Adrenal gland (tissue), 12 donors: ENCODE measurements around the gene CLEC16A. TPM values are rescaled to one million over a fixed set of nuclear protein-coding genes. Genes with fewer than 3 reads are reported as not detected.

Experiments
- DNase-seq, 7 donors: peaks; one replicate each; pipeline ENCODE4 v3.0.0-alpha.2; 2019 to 2020
- H3K27ac ChIP-seq, 5 donors: fragments of 200-600 bp; sonication (generic) in 4 of 5; 1 replicate in 3 of 5; 2 replicates in 2 of 5; pipeline versions ENCODE4 v1.5.1 to v1.8.0; 2016 to 2020; ENCODE audit warnings: mild to moderate bottlenecking in 1 of 5
- H3K27me3 ChIP-seq: fragments of 200-600 bp; 2 replicates; pipeline ENCODE4 v1.8.0; 2021
- H3K36me3 ChIP-seq, 2 donors: fragments of 200-600 bp; replicated peaks in 1 of 2; 1 replicate in 1 of 2; 2 replicates in 1 of 2; pipeline versions ENCODE4 v1.5.1 to v1.8.0; 2018 to 2022
- H3K4me1 ChIP-seq, 2 donors: fragments of 200-600 bp; replicated peaks in 1 of 2; 1 replicate in 1 of 2; 2 replicates in 1 of 2; pipeline versions ENCODE4 v1.5.1 to v1.8.0; 2018 to 2021
- H3K4me3 ChIP-seq, 4 donors: fragments of 200-600 bp; sonication (generic) in 3 of 4; one replicate each; pipeline ENCODE4 v1.5.1; 2016 to 2018
- H3K9me3 ChIP-seq, 3 donors: fragments of 200-600 bp; sonication (generic) in 1 of 3; replicated peaks in 1 of 3; 1 replicate in 2 of 3; 2 replicates in 1 of 3; pipeline versions ENCODE4 v1.5.1 to v1.8.0; 2016 to 2021
- CTCF ChIP-seq, 6 experiments: fragments of 450-650 bp in 4 of 6; fragments of 200-600 bp in 2 of 6; sonication (generic) in 1 of 6; IDR thresholded peaks; 1 replicate in 5 of 6; 2 replicates in 1 of 6; pipeline versions ENCODE4 v1.5.1 to v1.8.0; 2016 to 2021; ENCODE audit warnings: antibody characterized with exemption in 6 of 6, mild to moderate bottlenecking in 2 of 6, moderate library complexity in 1 of 6
- POLR2A ChIP-seq, 2 donors: fragments of 450-650 bp; IDR thresholded peaks; one replicate each; pipeline ENCODE4 v1.6.1; 2017; ENCODE audit warnings: antibody characterized with exemption in 2 of 2, mild to moderate bottlenecking in 2 of 2, moderate library complexity in 1 of 2
- WGBS, 4 donors: extraction: QIAGEN DNeasy Blood & Tissue Kit in 2 of 4; methylation state at CpG; one replicate each; pipeline versions ENCODE4 v1.1.5 to v1.1.7; 2013 to 2017; 5-methylcytosine and 5-hydroxymethylcytosine counted together
- intact Hi-C, 2 donors: fragments of 100-400 bp; cut with DNase I; formaldehyde crosslinking; loops; one replicate each; pipeline versions ENCODE4 v1.14.1 to v1.15.0; 2022 to 2023
- polyA plus RNA-seq, 3 donors: library from polyadenylated mRNA; stranded (reverse); fragments of 200-250 nt in 2 of 3; fragments of 350-450 nt in 1 of 3; fragmentation: Illumina TruSeq in 1 of 3; extraction: RNeasy Lipid Tissue Mini Kit (QIAGEN cat#74804) in 1 of 3; gene quantifications; one replicate each; pipeline ENCODE4 v1.2.3, GENCODE V29; 2013 to 2014
- total RNA-seq, 9 donors: library from RNA; depleted of rRNA in 4 of 9; stranded (reverse); fragments of >200 nt in 4 of 9; fragments of 120-200 nt in 1 of 9; fragmentation: NEBNext Ultra II Directional in 1 of 9; extraction: Animal tissue kit (Norgen Biotek cat#: 25700) in 1 of 9; gene quantifications; one replicate each; pipeline versions ENCODE4 v1.1.0 to v1.2.4, GENCODE V29; 2013 to 2023
- donor health status: healthy with polysubstance abuse.
- donor health status: Bipolar disorder and iron deficiency.
- donor health status: DM: yes; HTN: yes; CAD: no.
- donor health status: DM: no; HTN: no; CAD: no.
- donor health status: DM: no; HTN: no; CAD: no.
- donor health status: DM: yes; HTN: yes; CAD: no.

The CLEC16A gene
- total and polyA plus RNA-seq, 12 donors: 14.0 to 37.2 (median 27.6) TPM

- 59 to 64% (median 60%) methylated on average over 13 to 15 of the region's 15 CpGs for WGBS, 4 donors
Observed at GRCh38 chr16:10929853-10930754, 14.3 kb upstream of the CLEC16A start.

DNA sequence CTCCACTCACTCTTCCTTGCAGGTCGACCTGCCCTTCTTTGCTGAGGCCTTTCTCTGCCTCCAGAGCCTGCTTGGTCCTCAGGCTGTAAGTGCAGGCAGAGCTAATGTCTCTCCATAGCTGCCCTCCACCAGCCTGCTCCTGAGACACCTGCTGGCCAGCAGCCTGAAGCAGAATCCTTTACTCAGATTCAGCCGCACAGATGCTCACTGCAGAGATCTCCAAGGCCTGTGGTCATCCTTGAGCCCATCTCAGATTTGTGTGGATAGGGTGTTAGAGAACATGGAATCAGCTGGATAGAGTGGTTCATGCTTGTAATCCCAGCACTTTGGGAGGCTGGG lies 13.6 kb upstream of the CLEC16A start:
- H3K4me1 ChIP-seq: peaks cover 37 to 59% of the 10 kb centered on the region in 2 donors
- intact Hi-C loops: no loop called here
- WGBS, 4 donors: 49 to 65% (median 62%) methylated on average over 2 of the region's 2 CpGs

More at GRCh38 chr16:10929853-10930754, 14.3 kb upstream of the CLEC16A start:
- H3K4me3 ChIP-seq: no peak overlapping the region
- DNase-seq: peak in 5 of 7 donors; percentile 76 to 89 (median 86)
- no peaks in the 10 kb centered on the region for H3K27me3 ChIP-seq
- H3K4me1 ChIP-seq: peaks cover 31 to 52% of the 10 kb centered on the region in 2 donors
- intact Hi-C loops: loop anchor here in 1 of 2 donors (10.0 kb wide), 1 partner anchor 415 kb away; no protein-coding TSS in a partner anchor
- peak overlapping the region in 2 of 5 donors; percentile 69 to 76 for H3K27ac ChIP-seq
- H3K9me3 ChIP-seq: no peaks in the 10 kb centered on the region
- no peak for TF ChIP-seq CTCF (IDR thresholded peaks at IDR 0.05)
- peak in 1 of 2 donors; percentile 43 for TF ChIP-seq POLR2A (IDR thresholded peaks at IDR 0.05)
- H3K36me3 ChIP-seq: peaks cover 0 to 53% of the 10 kb centered on the region in 2 donors

DNA sequence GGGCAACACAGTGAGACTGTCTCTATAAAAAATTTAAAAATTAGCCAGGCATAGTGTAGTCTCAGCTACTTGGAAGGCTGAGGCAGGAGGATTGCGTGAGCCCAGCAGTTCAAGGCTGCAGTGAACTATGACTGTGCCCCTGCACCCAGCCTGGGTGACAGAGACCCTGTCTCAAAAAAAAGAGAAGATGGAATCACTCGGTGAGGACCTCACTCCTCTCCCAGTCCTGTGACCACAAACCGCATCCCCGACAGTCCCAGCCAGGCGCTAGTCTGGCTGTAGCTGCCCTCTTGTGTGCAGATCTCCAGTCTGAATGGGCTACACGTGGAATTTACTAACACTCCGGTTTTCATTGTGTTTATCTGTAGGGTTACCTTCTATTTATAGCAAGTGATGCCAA lies 13.2 kb upstream of the CLEC16A start:
- Histone ChIP-seq H3K4me1 (peaks cover 41 to 63% of the 10 kb centered on the region in 2 donors), H3K27me3 (no peaks in the 10 kb centered on the region), H3K36me3 (peaks cover 0 to 44% of the 10 kb centered on the region in 2 donors), H3K9me3 (no peaks in the 10 kb centered on the region), H3K27ac (peak overlapping the region in 2 of 5 donors; percentile 69 to 76), H3K4me3 (no peak overlapping the region)
- peak in 1 of 7 donors; percentile 44 for DNase-seq
- WGBS, 4 donors: 45 to 55% (median 52%) methylated on average over 7 of the region's 7 CpGs
- intact Hi-C loops: no loop called here
- TF ChIP-seq POLR2A (IDR thresholded peaks at IDR 0.05) (no peak), CTCF (IDR thresholded peaks at IDR 0.05) (no peak)

More for the DNA sequence above, 13.6 kb upstream of the CLEC16A start:
- Histone ChIP-seq H3K4me3 (no peak overlapping the region), H3K27me3 (no peaks in the 10 kb centered on the region), H3K27ac (peak overlapping the region in 2 of 5 donors; percentile 69 to 76), H3K9me3 (no peaks in the 10 kb centered on the region), H3K36me3 (peaks cover 0 to 48% of the 10 kb centered on the region in 2 donors)
- TF ChIP-seq CTCF (IDR thresholded peaks at IDR 0.05) (peak in 1 of 6 experiments; percentile 2), POLR2A (IDR thresholded peaks at IDR 0.05) (no peak)
- no peak for DNase-seq

GRCh38 chr16:10931977-10932632 lies 12.3 kb upstream of the CLEC16A start:
- H3K9me3 ChIP-seq: no peaks in the 10 kb centered on the region
- no peak for DNase-seq
- TF ChIP-seq CTCF (IDR thresholded peaks at IDR 0.05) (no peak), POLR2A (IDR thresholded peaks at IDR 0.05) (no peak)
- intact Hi-C loops: no loop called here
- WGBS, 4 donors: 86 to 89% (median 88%) methylated on average over 11 of the region's 11 CpGs
- no peak overlapping the region for H3K4me3 ChIP-seq
- peak overlapping the region in 1 of 5 donors; percentile 69 for H3K27ac ChIP-seq
- peaks cover 0 to 35% of the 10 kb centered on the region in 2 donors for H3K36me3 ChIP-seq
- peaks cover 51 to 72% of the 10 kb centered on the region in 2 donors for H3K4me1 ChIP-seq
- no peaks in the 10 kb centered on the region for H3K27me3 ChIP-seq
